K562 (cell line): ENCODE data around the gene SMAD5. TPM values are rescaled to one million over a fixed set of nuclear protein-coding genes. Genes with fewer than 3 reads are reported as not detected.
A peak's percentile ranks its signal among the peaks of the same experiment; 100 is the strongest.

Experiments
- CCAR2 ChIP-seq: fragments of 200-400 bp; formaldehyde crosslinking; IDR thresholded peaks from 2 replicates; pipeline ENCODE4 v1.6.1; 2017; ENCODE audit warnings: mild to moderate bottlenecking, low read depth, low read length
- DDX20 ChIP-seq: fragments of 450-650 bp; IDR thresholded peaks from 2 replicates; pipeline ENCODE4 v1.6.1; 2016; ENCODE audit warnings: missing genetic modification characterization, low read depth, mild to moderate bottlenecking, missing compliant biosample characterization, moderate library complexity
- GABPA ChIP-seq: fragments of 200-800 bp; sonication (Bioruptor generic); conservative IDR thresholded peaks from 2 replicates; pipeline ENCODE4 v1.6.1; 2016; ENCODE audit warnings: low read depth, missing genetic modification characterization, missing compliant biosample characterization
- KLF10 ChIP-seq: fragments of 250-450 bp; sonication (Bioruptor Pico); IDR thresholded peaks from 2 replicates; pipeline ENCODE4 v1.6.1; 2021; ENCODE audit warnings: matching md5 sums
- KLF13 ChIP-seq: fragments of 450-650 bp; IDR thresholded peaks from 2 replicates; pipeline ENCODE4 v1.6.1; 2016; ENCODE audit warnings: missing genetic modification characterization, low read depth, mild to moderate bottlenecking, missing compliant biosample characterization, moderate library complexity, borderline replicate concordance
- LEF1 ChIP-seq: fragments of 450-650 bp; IDR thresholded peaks from 2 replicates; pipeline ENCODE4 v1.6.1; 2016; ENCODE audit warnings: mild to moderate bottlenecking
- NEUROD1 ChIP-seq: fragments of 150-350 bp; IDR thresholded peaks from 2 replicates; pipeline ENCODE4 v1.6.1; 2014; ENCODE audit warnings: borderline replicate concordance, low read length, low read depth; ENCODE audit not compliant: partially characterized antibody
- PHF21A ChIP-seq: fragments of 450-650 bp; IDR thresholded peaks from 2 replicates; pipeline ENCODE4 v1.6.1; 2017; ENCODE audit warnings: low read depth, borderline replicate concordance
- POLR2AphosphoS5 ChIP-seq: IDR thresholded peaks from 2 replicates; pipeline ENCODE4 v1.6.1; 2011; ENCODE audit warnings: mild to moderate bottlenecking, low read depth, low read length, moderate library complexity; ENCODE audit not compliant: control insufficient read depth, insufficient read depth
- PTBP1 ChIP-seq: fragments of 200-400 bp; formaldehyde crosslinking; IDR thresholded peaks from 2 replicates; pipeline ENCODE4 v1.6.1; 2017; ENCODE audit warnings: low read depth, low read length
- polyA plus RNA-seq, 8 experiments: library from polyadenylated mRNA; depleted of rRNA in 4 of 8; stranded (reverse) in 5 of 8; unstranded in 3 of 8; fragments of >200 nt; fragmentation: Nextera tagmentation in 2 of 8; fragmentation: Illumina TruSeq in 1 of 8; extraction: Ambion mirVana in 2 of 8; extraction: Trizol in 1 of 8; gene quantifications; 2 replicates each; pipeline versions ENCODE4 v1.2.1 to v1.2.3, GENCODE V29; 2011 to 2014; ENCODE audit warnings: inconsistent platforms in 1 of 8, missing spikeins in 1 of 8
- total RNA-seq, 7 experiments: library from RNA; depleted of rRNA in 6 of 7; stranded (reverse); fragments of >200 nt in 6 of 7; fragmentation: Illumina TruSeq in 2 of 7; extraction: Trizol in 2 of 7; gene quantifications; 2 replicates each; pipeline versions ENCODE4 v1.2.1 to v1.2.3, GENCODE V29; 2011 to 2021; ENCODE audit warnings: low replicate concordance in 1 of 7
- TF ChIP-seq, protein P1 (sequence below), 2 experiments: fragments of 450-650 bp; formaldehyde crosslinking in 1 of 2; IDR thresholded peaks; 2 replicates each; pipeline versions ENCODE4 v1.4.0 to v1.6.1; 2014 to 2020; ENCODE audit warnings: mild to moderate bottlenecking in 2 of 2, borderline replicate concordance in 1 of 2, low read depth in 1 of 2
- TF ChIP-seq, protein P2 (sequence below), 2 experiments: fragments of 200-800 bp in 1 of 2; sonication (Bioruptor generic) in 1 of 2; sonication (generic) in 1 of 2; formaldehyde crosslinking in 1 of 2; IDR thresholded peaks in 1 of 2; conservative IDR thresholded peaks in 1 of 2; 2 replicates each; pipeline versions ENCODE4 v1.5.0 to v1.6.1; 2016 to 2020; ENCODE audit warnings: missing compliant biosample characterization in 1 of 2, missing genetic modification characterization in 1 of 2, missing genetic modification reagents in 1 of 2
- TF ChIP-seq, protein P3 (sequence below): fragments of 450-650 bp; formaldehyde crosslinking; IDR thresholded peaks from 2 replicates; pipeline ENCODE4 v1.4.0; 2020; ENCODE audit warnings: mild to moderate bottlenecking, moderate library complexity
- TF ChIP-seq, protein P4 (sequence below): fragments of 450-650 bp; IDR thresholded peaks from 2 replicates; pipeline ENCODE4 v1.6.1; 2016; ENCODE audit warnings: antibody characterized with exemption

The SMAD5 gene
- total and polyA plus RNA-seq, 9 of the 15 experiments (the other 6 are each of a cell fraction or from before 2014, with no cell fraction given), result 12.4 to 53.9 (median 20.3) TPM

DNA sequence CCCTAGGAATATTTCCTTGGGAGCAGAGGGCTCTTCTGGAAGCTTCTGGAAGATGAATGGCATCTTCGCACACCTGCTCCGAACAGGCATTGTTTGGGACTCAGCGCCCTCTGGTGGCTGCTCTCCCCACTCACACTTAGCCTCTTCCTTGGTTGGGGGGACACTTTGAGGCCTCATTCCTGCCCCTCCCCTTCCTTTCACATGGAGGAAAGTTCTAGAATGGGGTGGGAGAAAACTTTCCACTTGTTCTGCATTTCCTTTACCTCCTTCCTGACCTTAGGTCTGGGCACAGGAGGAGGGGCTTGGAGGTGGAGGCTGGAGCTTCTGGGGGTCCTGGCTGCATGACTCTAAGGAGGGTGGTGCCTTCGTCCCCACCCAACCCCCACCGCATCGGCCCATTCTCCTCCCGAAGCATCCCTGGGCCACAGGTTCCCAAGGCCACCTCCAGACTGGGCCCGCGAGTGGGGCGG lies 79.6 kb downstream of the SMAD5 start (continued):
- TF ChIP-seq, protein P1, sequence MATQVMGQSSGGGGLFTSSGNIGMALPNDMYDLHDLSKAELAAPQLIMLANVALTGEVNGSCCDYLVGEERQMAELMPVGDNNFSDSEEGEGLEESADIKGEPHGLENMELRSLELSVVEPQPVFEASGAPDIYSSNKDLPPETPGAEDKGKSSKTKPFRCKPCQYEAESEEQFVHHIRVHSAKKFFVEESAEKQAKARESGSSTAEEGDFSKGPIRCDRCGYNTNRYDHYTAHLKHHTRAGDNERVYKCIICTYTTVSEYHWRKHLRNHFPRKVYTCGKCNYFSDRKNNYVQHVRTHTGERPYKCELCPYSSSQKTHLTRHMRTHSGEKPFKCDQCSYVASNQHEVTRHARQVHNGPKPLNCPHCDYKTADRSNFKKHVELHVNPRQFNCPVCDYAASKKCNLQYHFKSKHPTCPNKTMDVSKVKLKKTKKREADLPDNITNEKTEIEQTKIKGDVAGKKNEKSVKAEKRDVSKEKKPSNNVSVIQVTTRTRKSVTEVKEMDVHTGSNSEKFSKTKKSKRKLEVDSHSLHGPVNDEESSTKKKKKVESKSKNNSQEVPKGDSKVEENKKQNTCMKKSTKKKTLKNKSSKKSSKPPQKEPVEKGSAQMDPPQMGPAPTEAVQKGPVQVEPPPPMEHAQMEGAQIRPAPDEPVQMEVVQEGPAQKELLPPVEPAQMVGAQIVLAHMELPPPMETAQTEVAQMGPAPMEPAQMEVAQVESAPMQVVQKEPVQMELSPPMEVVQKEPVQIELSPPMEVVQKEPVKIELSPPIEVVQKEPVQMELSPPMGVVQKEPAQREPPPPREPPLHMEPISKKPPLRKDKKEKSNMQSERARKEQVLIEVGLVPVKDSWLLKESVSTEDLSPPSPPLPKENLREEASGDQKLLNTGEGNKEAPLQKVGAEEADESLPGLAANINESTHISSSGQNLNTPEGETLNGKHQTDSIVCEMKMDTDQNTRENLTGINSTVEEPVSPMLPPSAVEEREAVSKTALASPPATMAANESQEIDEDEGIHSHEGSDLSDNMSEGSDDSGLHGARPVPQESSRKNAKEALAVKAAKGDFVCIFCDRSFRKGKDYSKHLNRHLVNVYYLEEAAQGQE (IDR thresholded peaks at IDR 0.05; ENCODE audit: borderline replicate concordance), result peak; percentile 86
- TF ChIP-seq, protein P1 (CRISPR knock-in tag; IDR thresholded peaks at IDR 0.05; ENCODE audit: low read depth), result no peak
- TF ChIP-seq KLF10 (CRISPR knock-in tag) (no peak), POLR2AphosphoS5 (no peak), PHF21A (no peak), GABPA (no peak), KLF13 (tag) (no peak), NEUROD1 (no peak), DDX20 (tag) (no peak), CCAR2 (no peak), PTBP1 (no peak), LEF1 (no peak)
- TF ChIP-seq, protein P2, sequence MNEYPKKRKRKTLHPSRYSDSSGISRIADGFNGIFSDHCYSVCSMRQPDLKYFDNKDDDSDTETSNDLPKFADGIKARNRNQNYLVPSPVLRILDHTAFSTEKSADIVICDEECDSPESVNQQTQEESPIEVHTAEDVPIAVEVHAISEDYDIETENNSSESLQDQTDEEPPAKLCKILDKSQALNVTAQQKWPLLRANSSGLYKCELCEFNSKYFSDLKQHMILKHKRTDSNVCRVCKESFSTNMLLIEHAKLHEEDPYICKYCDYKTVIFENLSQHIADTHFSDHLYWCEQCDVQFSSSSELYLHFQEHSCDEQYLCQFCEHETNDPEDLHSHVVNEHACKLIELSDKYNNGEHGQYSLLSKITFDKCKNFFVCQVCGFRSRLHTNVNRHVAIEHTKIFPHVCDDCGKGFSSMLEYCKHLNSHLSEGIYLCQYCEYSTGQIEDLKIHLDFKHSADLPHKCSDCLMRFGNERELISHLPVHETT (CRISPR knock-in tag; conservative IDR thresholded peaks at IDR 0.05 in 1 of 2, IDR thresholded peaks at IDR 0.05 in 1 of 2), result no peak
- TF ChIP-seq, protein P3, sequence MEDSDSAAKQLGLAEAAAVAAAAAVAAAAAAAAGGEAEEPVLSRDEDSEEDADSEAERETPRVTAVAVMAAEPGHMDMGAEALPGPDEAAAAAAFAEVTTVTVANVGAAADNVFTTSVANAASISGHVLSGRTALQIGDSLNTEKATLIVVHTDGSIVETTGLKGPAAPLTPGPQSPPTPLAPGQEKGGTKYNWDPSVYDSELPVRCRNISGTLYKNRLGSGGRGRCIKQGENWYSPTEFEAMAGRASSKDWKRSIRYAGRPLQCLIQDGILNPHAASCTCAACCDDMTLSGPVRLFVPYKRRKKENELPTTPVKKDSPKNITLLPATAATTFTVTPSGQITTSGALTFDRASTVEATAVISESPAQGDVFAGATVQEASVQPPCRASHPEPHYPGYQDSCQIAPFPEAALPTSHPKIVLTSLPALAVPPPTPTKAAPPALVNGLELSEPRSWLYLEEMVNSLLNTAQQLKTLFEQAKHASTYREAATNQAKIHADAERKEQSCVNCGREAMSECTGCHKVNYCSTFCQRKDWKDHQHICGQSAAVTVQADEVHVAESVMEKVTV (CRISPR knock-in tag), result peak; percentile 68
- TF ChIP-seq, protein P4, sequence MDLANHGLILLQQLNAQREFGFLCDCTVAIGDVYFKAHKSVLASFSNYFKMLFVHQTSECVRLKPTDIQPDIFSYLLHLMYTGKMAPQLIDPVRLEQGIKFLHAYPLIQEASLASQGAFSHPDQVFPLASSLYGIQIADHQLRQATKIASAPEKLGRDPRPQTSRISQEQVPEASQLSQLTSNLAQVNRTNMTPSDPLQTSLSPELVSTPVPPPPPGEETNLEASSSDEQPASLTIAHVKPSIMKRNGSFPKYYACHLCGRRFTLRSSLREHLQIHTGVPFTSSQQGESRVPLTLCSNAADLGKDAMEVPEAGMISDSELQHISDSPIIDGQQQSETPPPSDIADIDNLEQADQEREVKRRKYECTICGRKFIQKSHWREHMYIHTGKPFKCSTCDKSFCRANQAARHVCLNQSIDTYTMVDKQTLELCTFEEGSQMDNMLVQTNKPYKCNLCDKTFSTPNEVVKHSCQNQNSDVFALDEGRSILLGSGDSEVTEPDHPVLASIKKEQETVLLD, result no peak
